ENCODE data around the gene SYNDIG1L. TPM values are rescaled to one million over a fixed set of nuclear protein-coding genes. Genes with fewer than 3 reads are reported as not detected.
"Not testable (repeated sequence)": the region's sequence is repeated elsewhere in the genome, so short reads cannot be mapped to it uniquely, and the experiment has no call there.

SYNDIG1L gene
- total RNA-seq, 1 donor from 2014 or later, result not detected

GRCh38 chr14:74403619-74404417 lies 22.2 kb downstream of the SYNDIG1L start:
- intact Hi-C loops (cut with micrococcal nuclease), result no loop called here

GRCh38 chr14:74402401-74403251 lies 23.4 kb downstream of the SYNDIG1L start:
- intact Hi-C loops (cut with micrococcal nuclease), result no loop called here

GRCh38 chr14:74401504-74402241 lies 24.3 kb downstream of the SYNDIG1L start:
- intact Hi-C loops (cut with micrococcal nuclease), result loop anchor here (1.0 to 2.0 kb wide), 3 partner anchors 25 to 92 kb away; partner anchors contain the start of genes ISCA2, NPC2 and SYNDIG1L

- intact Hi-C loops (cut with micrococcal nuclease), result loop anchor here (1.0 to 2.0 kb wide), 3 partner anchors 25 to 92 kb away; partner anchors contain the start of genes ISCA2, NPC2 and SYNDIG1L
These were observed 25.0 kb downstream of the SYNDIG1L start for GRCh38 chr14:74400919-74401503.

- intact Hi-C loops (cut with micrococcal nuclease), result loop anchor here (2.0 kb wide), 1 partner anchor 37 kb away; no protein-coding TSS in a partner anchor
These were observed 25.9 kb downstream of the SYNDIG1L start for GRCh38 chr14:74400031-74400685.

- intact Hi-C loops (cut with micrococcal nuclease), result no loop called here
These were observed 30.9 kb downstream of the SYNDIG1L start for GRCh38 chr14:74395094-74395493.

GRCh38 chr14:74394549-74394948 lies 31.5 kb downstream of the SYNDIG1L start:
- intact Hi-C loops (cut with micrococcal nuclease), result no loop called here

- intact Hi-C loops (cut with micrococcal nuclease), result no loop called here
These were observed 33.1 kb downstream of the SYNDIG1L start for GRCh38 chr14:74392616-74393570.

GRCh38 chr14:74391479-74391878 lies 34.5 kb downstream of the SYNDIG1L start:
- intact Hi-C loops (cut with micrococcal nuclease), result no loop called here

GRCh38 chr14:74390505-74390904 lies 35.5 kb downstream of the SYNDIG1L start:
- intact Hi-C loops (cut with micrococcal nuclease), result not testable (repeated sequence)

- intact Hi-C loops (cut with micrococcal nuclease), result no loop called here
These were observed 36.0 kb downstream of the SYNDIG1L start for GRCh38 chr14:74389980-74390379.

GRCh38 chr14:74382231-74382630 lies 43.8 kb downstream of the SYNDIG1L start:
- intact Hi-C loops (cut with micrococcal nuclease), result no loop called here

GRCh38 chr14:74381571-74381970 lies 44.4 kb downstream of the SYNDIG1L start:
- intact Hi-C loops (cut with micrococcal nuclease), result not testable (repeated sequence)

- intact Hi-C loops (cut with micrococcal nuclease), result no loop called here
These were observed 45.2 kb downstream of the SYNDIG1L start for GRCh38 chr14:74380845-74381244.

GRCh38 chr14:74380172-74380571 lies 45.8 kb downstream of the SYNDIG1L start:
- intact Hi-C loops (cut with micrococcal nuclease), result no loop called here

- intact Hi-C loops (cut with micrococcal nuclease), result no loop called here
These were observed 47.9 kb downstream of the SYNDIG1L start for GRCh38 chr14:74377976-74378690.

GRCh38 chr14:74368441-74368840 lies 57.6 kb downstream of the SYNDIG1L start:
- intact Hi-C loops (cut with micrococcal nuclease), result no loop called here

GRCh38 chr14:74368026-74368425 lies 58.0 kb downstream of the SYNDIG1L start:
- intact Hi-C loops (cut with micrococcal nuclease), result no loop called here
